ENCODE measurements around the gene SNAP29. TPM values are rescaled to one million over a fixed set of nuclear protein-coding genes. Genes with fewer than 3 reads are reported as not detected.
A peak's percentile ranks its signal among the peaks of the same experiment; 100 is the strongest.

The SNAP29 gene
- 12.3 and 23.9 TPM in 2 replicates for total RNA-seq (2014; rRNA removed)
- Bru-seq, nascent RNA = percentile 56 among the genes with signal in this experiment
- percentile 79 among the genes with signal in this experiment for BruChase-seq, experiment 1, labeled RNA remaining after a 6-hour chase
- BruChase-seq, experiment 2, labeled RNA remaining after a 2-hour chase = percentile 68 among the genes with signal in this experiment
- long read RNA-seq, full-length matches to known transcripts = 69 of 132 reads
- long read RNA-seq, partial matches to known transcripts = 48 of 132 reads
- long read RNA-seq, other reads (novel, unspliced or antisense) = 15 of 132 reads

DNA sequence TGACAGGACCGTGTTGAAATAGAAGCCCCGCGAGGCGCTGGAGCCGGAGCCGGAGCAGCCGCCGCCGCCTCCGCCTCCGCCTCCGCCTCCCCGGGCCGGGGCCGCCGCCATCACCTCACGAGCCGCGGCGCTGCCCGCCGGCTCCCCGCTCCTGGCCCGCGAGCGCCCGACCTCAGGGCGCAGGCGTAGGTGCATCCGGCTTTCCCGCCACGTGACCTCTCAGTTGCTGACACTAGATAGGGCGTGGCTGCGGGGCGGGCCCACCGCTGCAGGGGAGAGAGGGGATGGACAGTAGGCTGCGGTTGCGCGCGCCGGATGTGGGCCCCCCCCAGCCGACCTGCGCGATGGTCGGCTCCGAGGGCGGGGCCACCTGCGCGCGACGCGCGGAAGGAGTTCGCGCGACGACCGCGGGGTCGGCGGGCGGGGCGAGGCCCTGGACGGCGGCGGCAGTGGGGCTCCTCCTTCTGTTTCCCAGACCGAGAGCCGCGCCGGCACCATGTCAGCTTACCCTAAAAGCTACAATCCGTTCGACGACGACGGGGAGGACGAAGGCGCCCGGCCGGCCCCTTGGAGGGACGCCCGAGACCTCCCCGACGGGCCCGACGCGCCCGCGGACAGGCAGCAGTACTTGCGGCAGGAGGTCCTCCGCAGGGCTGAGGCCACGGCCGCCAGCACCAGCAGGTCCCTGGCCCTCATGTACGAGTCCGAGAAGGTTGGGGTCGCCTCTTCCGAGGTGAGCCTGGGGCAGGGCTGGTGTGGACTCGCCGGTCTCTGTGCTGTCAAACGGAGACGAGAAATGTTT lies at the start of gene SNAP29, which contains the start of gene PI4KA:
SNAP29 (plus strand) TSS at position 393 of the 802 bp plus-strand sequence; CDS start at position 497, 104 bp downstream.
PI4KA (minus strand) TSS at position 197 of the 802 bp plus-strand sequence; CDS start at position 111, 86 bp downstream.
- DNase-seq (peak; percentile 94), ATAC-seq (peak; percentile 91)
- H4K20me1 ChIP-seq (ENCODE audit: low read length) = peaks cover 21% of the 10 kb centered on the region; the same call in 1 of the 2 replicates
- no peaks in the 10 kb centered on the region for H3K36me3 ChIP-seq (ENCODE audit: low read depth, low read length)
- H3K27ac ChIP-seq (ENCODE audit: low read length) = peak within 1 kb of the TSS; percentile 41
- H3K79me2 ChIP-seq (ENCODE audit: low read length) = peaks cover 56% of the 10 kb centered on the region
- H3K9me2 ChIP-seq (replicated peaks; ENCODE audit: low read length) = no peaks in the 10 kb centered on the region
- peak within 1 kb of the TSS; percentile 84 for H3K9ac ChIP-seq (ENCODE audit: low read length)
- H3F3A ChIP-seq (ENCODE audit: low read length, unreplicated experiment) = no peaks in the 10 kb centered on the region
- H3K4me2 ChIP-seq (ENCODE audit: low read length) = peak within 1 kb of the TSS; percentile 93
- H3K27me3 ChIP-seq (ENCODE audit: low read length) = no peaks in the 10 kb centered on the region
- POLR2A ChIA-PET (ENCODE audit: unreplicated experiment) = no interaction called here
- TF ChIP-seq, protein P1, sequence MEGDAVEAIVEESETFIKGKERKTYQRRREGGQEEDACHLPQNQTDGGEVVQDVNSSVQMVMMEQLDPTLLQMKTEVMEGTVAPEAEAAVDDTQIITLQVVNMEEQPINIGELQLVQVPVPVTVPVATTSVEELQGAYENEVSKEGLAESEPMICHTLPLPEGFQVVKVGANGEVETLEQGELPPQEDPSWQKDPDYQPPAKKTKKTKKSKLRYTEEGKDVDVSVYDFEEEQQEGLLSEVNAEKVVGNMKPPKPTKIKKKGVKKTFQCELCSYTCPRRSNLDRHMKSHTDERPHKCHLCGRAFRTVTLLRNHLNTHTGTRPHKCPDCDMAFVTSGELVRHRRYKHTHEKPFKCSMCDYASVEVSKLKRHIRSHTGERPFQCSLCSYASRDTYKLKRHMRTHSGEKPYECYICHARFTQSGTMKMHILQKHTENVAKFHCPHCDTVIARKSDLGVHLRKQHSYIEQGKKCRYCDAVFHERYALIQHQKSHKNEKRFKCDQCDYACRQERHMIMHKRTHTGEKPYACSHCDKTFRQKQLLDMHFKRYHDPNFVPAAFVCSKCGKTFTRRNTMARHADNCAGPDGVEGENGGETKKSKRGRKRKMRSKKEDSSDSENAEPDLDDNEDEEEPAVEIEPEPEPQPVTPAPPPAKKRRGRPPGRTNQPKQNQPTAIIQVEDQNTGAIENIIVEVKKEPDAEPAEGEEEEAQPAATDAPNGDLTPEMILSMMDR (conservative IDR thresholded peaks at IDR 0.05; ENCODE audit: low read depth, low read length) = no peak
- TF ChIP-seq EZH2 (IDR thresholded peaks at IDR 0.05; ENCODE audit: low read length, unreplicated experiment) = no peak
- TF ChIP-seq EZH2phosphoT487 (IDR thresholded peaks at IDR 0.05; ENCODE audit: borderline replicate concordance, low read length) = no peak
- CTCF ChIA-PET = no interaction called here
- H3K4me1 ChIP-seq (ENCODE audit: insufficient read depth, low read length) = peaks cover 18% of the 10 kb centered on the region
- H2AFZ ChIP-seq (ENCODE audit: low read length) = peak within 1 kb of the TSS; percentile 91
- H3K9me3 ChIP-seq (ENCODE audit: low read length) = no peaks in the 10 kb centered on the region
- intact Hi-C loops (cut with micrococcal nuclease) = loop anchor here (10.0 kb wide), 1 partner anchor 54 kb away; no protein-coding TSS in a partner anchor
- no TSS peak for BruUV-seq (replicated peaks)
- peak within 1 kb of the TSS; percentile 91 for H3K4me3 ChIP-seq (ENCODE audit: low read length)

DNA sequence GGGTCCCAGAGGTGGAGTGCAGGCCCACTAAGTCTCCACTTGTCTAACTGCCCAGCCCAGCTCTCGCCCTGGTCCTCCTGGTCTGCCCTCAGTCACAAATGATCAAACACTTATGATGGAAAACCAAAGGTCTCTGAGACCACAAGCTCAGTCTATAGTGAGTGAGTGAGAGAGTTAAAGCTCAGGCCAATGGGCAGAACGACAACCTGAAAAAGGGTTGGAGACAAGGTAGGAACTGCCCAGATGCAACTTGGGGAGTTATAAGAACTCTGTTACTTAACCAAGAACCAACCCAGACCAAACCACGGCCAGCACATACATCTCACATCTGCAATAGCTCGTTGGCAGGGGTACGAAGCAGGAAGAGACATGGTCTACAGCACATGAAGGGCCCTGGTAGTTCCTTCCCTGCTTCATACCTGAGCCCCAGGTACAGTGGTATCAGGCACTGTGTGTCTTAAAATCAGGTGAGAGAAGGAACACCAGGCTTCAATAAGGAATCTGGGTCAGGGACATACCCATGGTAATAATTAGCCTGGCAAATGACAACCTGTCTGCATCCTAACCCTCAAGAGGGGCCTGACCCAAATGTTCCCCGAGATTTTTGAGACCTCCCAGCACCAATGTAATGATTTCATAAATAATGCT lies 49.1 kb upstream of the SNAP29 start:
- CTCF ChIA-PET = no interaction called here
- H3K36me3 ChIP-seq (ENCODE audit: low read depth, low read length) = peaks cover 5% of the 10 kb centered on the region; the same call in 1 of the 2 replicates
- DNase-seq (no peak), ATAC-seq (no peak)
- H3K27me3 ChIP-seq (ENCODE audit: low read length) = no peaks in the 10 kb centered on the region
- intact Hi-C loops (cut with micrococcal nuclease) = loop anchor here (10.0 kb wide), 1 partner anchor 45 kb away; the partner anchor contains the start of genes PI4KA and SNAP29
- peaks cover 21% of the 10 kb centered on the region for H3K4me1 ChIP-seq (ENCODE audit: insufficient read depth, low read length)
- H3K79me2 ChIP-seq (ENCODE audit: low read length) = no peaks in the 10 kb centered on the region
- no peaks in the 10 kb centered on the region for H3K9me2 ChIP-seq (replicated peaks; ENCODE audit: low read length)
- H3F3A ChIP-seq (ENCODE audit: low read length, unreplicated experiment) = no peaks in the 10 kb centered on the region
- H3K4me2 ChIP-seq (ENCODE audit: low read length) = no peak overlapping the region
- TF ChIP-seq, protein P1 (conservative IDR thresholded peaks at IDR 0.05; ENCODE audit: low read depth, low read length) = no peak
- TF ChIP-seq EZH2 (IDR thresholded peaks at IDR 0.05; ENCODE audit: low read length, unreplicated experiment) (no peak), EZH2phosphoT487 (IDR thresholded peaks at IDR 0.05; ENCODE audit: borderline replicate concordance, low read length) (no peak)
- H2AFZ ChIP-seq (ENCODE audit: low read length) = no peak overlapping the region
- H3K27ac ChIP-seq (ENCODE audit: low read length) = no peak overlapping the region
- no TSS peak for BruUV-seq (replicated peaks)
- no peak overlapping the region for H3K9ac ChIP-seq (ENCODE audit: low read length)
- H3K9me3 ChIP-seq (ENCODE audit: low read length) = no peaks in the 10 kb centered on the region
- H3K4me3 ChIP-seq (ENCODE audit: low read length) = no peak overlapping the region
- POLR2A ChIA-PET (ENCODE audit: unreplicated experiment) = no interaction called here
- no peaks in the 10 kb centered on the region for H4K20me1 ChIP-seq (ENCODE audit: low read length)

Measured in PC-3 (cell line).